H1 (cell line): ENCODE measurements around the gene SLIRP. TPM values are rescaled to one million over a fixed set of nuclear protein-coding genes. Genes with fewer than 3 reads are reported as not detected.

Experiments used
- CTCF ChIA-PET: fragments of 300-600 bp; sonication (Branson Sonifier 250); formaldehyde crosslinking; loops from one replicate; lab custom pipeline; 2021; ENCODE audit not compliant: partially characterized antibody; lab: Charles Lee
- POLR2A ChIA-PET: fragments of 300-600 bp; sonication (Branson Sonifier 250); formaldehyde crosslinking; loops from one replicate; lab custom pipeline; 2021; ENCODE audit warnings: inconsistent platforms; ENCODE audit not compliant: partially characterized antibody; lab: Charles Lee
- DNase-seq, 2 experiments: peaks; one replicate each; pipeline versions ENCODE4 v3.0.0 to v3.0.0-alpha.2; 2010 to 2022; ENCODE audit warnings: low spot score in 2 of 2, low read depth in 1 of 2, mixed read lengths in 1 of 2
- FAIRE-seq: peaks from 2 replicates; lab custom pipeline; 2011; peaks lifted over from hg19 to GRCh38; lab: Jason Lieb, UNC
- H2AFZ ChIP-seq: 2 replicates; pipeline ENCODE4 v1.8.1; 2012; ENCODE audit warnings: low read length, inconsistent platforms
- H2AK5ac ChIP-seq: 2 replicates; pipeline ENCODE4 v1.6.1; 2013; ENCODE audit warnings: low read depth, low read length
- H2BK120ac ChIP-seq: replicated peaks from 2 replicates; pipeline ENCODE3; 2013; ENCODE audit warnings: low read depth, low read length, inconsistent platforms
- H2BK12ac ChIP-seq: 2 replicates; pipeline ENCODE4 v1.6.1; 2013; ENCODE audit warnings: low read depth, low read length
- H2BK15ac ChIP-seq: 2 replicates; pipeline ENCODE4 v1.6.1; 2013; ENCODE audit warnings: low read length
- H2BK20ac ChIP-seq: 2 replicates; pipeline ENCODE4 v1.6.1; 2013; ENCODE audit warnings: low read length
- H2BK5ac ChIP-seq: 2 replicates; pipeline ENCODE4 v1.6.1; 2013; ENCODE audit warnings: low read depth, low read length
- H3K14ac ChIP-seq: 2 replicates; pipeline ENCODE4 v1.6.1; 2013; ENCODE audit warnings: inconsistent platforms; ENCODE audit not compliant: insufficient read length
- H3K18ac ChIP-seq: 2 replicates; pipeline ENCODE4 v1.6.1; 2013; ENCODE audit warnings: low read length; ENCODE audit errors: extremely low read depth
- H3K23ac ChIP-seq: 2 replicates; pipeline ENCODE4 v1.6.1; 2013; ENCODE audit warnings: inconsistent platforms; ENCODE audit not compliant: insufficient read length
- H3K23me2 ChIP-seq: 2 replicates; pipeline ENCODE4 v1.6.1; 2013; ENCODE audit warnings: low read depth, low read length
- H3K27ac ChIP-seq: 2 replicates; pipeline ENCODE4 v1.6.1; 2011; ENCODE audit warnings: low read depth, low read length, inconsistent platforms
- H3K27me3 ChIP-seq, 4 experiments: replicated peaks in 1 of 4; 1 replicate in 1 of 4; 2 replicates in 3 of 4; pipeline versions ENCODE4 v1.6.1 to v1.8.1; 2011 to 2013; ENCODE audit warnings: low read length in 3 of 4, mild to moderate bottlenecking in 3 of 4, inconsistent platforms in 2 of 4, mixed read lengths in 2 of 4, moderate library complexity in 1 of 4; ENCODE audit not compliant: control insufficient read depth in 3 of 4, insufficient read depth in 3 of 4; ENCODE audit errors: extremely low read depth in 1 of 4
- H3K36me3 ChIP-seq, 4 experiments: 2 replicates each; pipeline versions ENCODE4 v1.6.1 to v1.8.1; 2011 to 2013; ENCODE audit warnings: mild to moderate bottlenecking in 4 of 4, low read length in 3 of 4, moderate library complexity in 2 of 4, control low read depth in 1 of 4, inconsistent platforms in 1 of 4; ENCODE audit not compliant: insufficient read depth in 4 of 4, control insufficient read depth in 2 of 4
- H3K4ac ChIP-seq: replicated peaks from 2 replicates; pipeline ENCODE3; 2013; ENCODE audit warnings: low read length, low read depth, mixed read lengths, inconsistent platforms; ENCODE audit not compliant: insufficient read length
- H3K4me1 ChIP-seq, 4 experiments: replicated peaks in 1 of 4; 1 replicate in 1 of 4; 2 replicates in 3 of 4; pipeline versions ENCODE4 v1.6.1 to v1.8.1; 2011 to 2013; ENCODE audit warnings: low read length in 3 of 4, inconsistent platforms in 2 of 4, mixed read lengths in 1 of 4; ENCODE audit not compliant: insufficient read depth in 4 of 4, control insufficient read depth in 3 of 4
- H3K4me2 ChIP-seq, 2 experiments: 2 replicates each; pipeline versions ENCODE4 v1.6.1 to v1.8.1; 2011 to 2013; ENCODE audit warnings: low read depth in 2 of 2, low read length in 2 of 2, control low read depth in 1 of 2, inconsistent platforms in 1 of 2, mild to moderate bottlenecking in 1 of 2; ENCODE audit not compliant: insufficient read depth in 1 of 2
- H3K4me3 ChIP-seq, 4 experiments: fragments of 200-600, 300-600 bp in 1 of 4; sonication (generic), shearing (Covaris generic), sonication (Bioruptor Twin) in 1 of 4; 2 replicates each; pipeline versions ENCODE4 v1.5.1 to v1.8.1; 2011 to 2016; ENCODE audit warnings: low read length in 4 of 4, low read depth in 3 of 4, control low read depth in 2 of 4, inconsistent platforms in 2 of 4, mild to moderate bottlenecking in 2 of 4, mixed read lengths in 1 of 4, moderate library complexity in 1 of 4; ENCODE audit not compliant: insufficient read depth in 2 of 4; ENCODE audit errors: extremely low read depth in 1 of 4
- H3K56ac ChIP-seq: replicated peaks from 2 replicates; pipeline ENCODE3; 2013; ENCODE audit warnings: low read depth, mild to moderate bottlenecking, mixed read lengths, low read length, inconsistent platforms; ENCODE audit not compliant: insufficient read length
- H3K79me1 ChIP-seq: 2 replicates; pipeline ENCODE4 v1.6.1; 2013; ENCODE audit warnings: low read depth, low read length, control low read depth
- H3K79me2 ChIP-seq, 2 experiments: 2 replicates each; pipeline versions ENCODE4 v1.6.1 to v1.8.1; 2012 to 2013; ENCODE audit warnings: low read length in 2 of 2, mild to moderate bottlenecking in 2 of 2, inconsistent platforms in 1 of 2; ENCODE audit not compliant: insufficient read depth in 2 of 2, control insufficient read depth in 1 of 2
- H3K9ac ChIP-seq, 4 experiments: replicated peaks in 1 of 4; 1 replicate in 1 of 4; 2 replicates in 3 of 4; pipeline versions ENCODE4 v1.6.1 to v1.8.1; 2011 to 2013; ENCODE audit warnings: low read depth in 3 of 4, low read length in 3 of 4, control low read depth in 2 of 4, mild to moderate bottlenecking in 2 of 4, moderate library complexity in 2 of 4, inconsistent platforms in 1 of 4; ENCODE audit errors: extremely low read depth in 1 of 4
- H3K9me3 ChIP-seq, 2 experiments: 2 replicates each; pipeline versions ENCODE4 v1.6.1 to v1.8.1; 2012 to 2013; ENCODE audit warnings: mild to moderate bottlenecking in 2 of 2, moderate library complexity in 2 of 2, control low read depth in 1 of 2, inconsistent platforms in 1 of 2, low read depth in 1 of 2, low read length in 1 of 2, mixed read lengths in 1 of 2; ENCODE audit not compliant: insufficient read depth in 2 of 2
- H4K20me1 ChIP-seq, 2 experiments: replicated peaks in 1 of 2; 2 replicates each; pipeline versions ENCODE3 to v1.8.1; 2011 to 2013; ENCODE audit warnings: inconsistent platforms in 2 of 2, low read length in 2 of 2, mild to moderate bottlenecking in 1 of 2; ENCODE audit not compliant: insufficient read depth in 2 of 2, control insufficient read depth in 1 of 2
- H4K5ac ChIP-seq: 2 replicates; pipeline ENCODE4 v1.6.1; 2013; ENCODE audit warnings: low read length, low read depth, mixed read lengths, inconsistent platforms; ENCODE audit not compliant: insufficient read length
- H4K8ac ChIP-seq: 2 replicates; pipeline ENCODE4 v1.8.0; 2013; ENCODE audit warnings: mild to moderate bottlenecking, moderate library complexity, low read length, inconsistent platforms; ENCODE audit not compliant: insufficient read depth; ENCODE audit errors: extremely low read depth
- H4K91ac ChIP-seq: replicated peaks from 2 replicates; pipeline ENCODE3; 2013; ENCODE audit warnings: low read length, mixed read lengths, inconsistent platforms; ENCODE audit not compliant: insufficient read length
- HDAC6 ChIP-seq: IDR thresholded peaks from one replicate; pipeline ENCODE4 v1.7.1; 2012; ENCODE audit warnings: low read depth, mild to moderate bottlenecking, inconsistent platforms, low read length, moderate library complexity
- JUND ChIP-seq: IDR thresholded peaks from 2 replicates; pipeline ENCODE4 v1.6.1; 2011; ENCODE audit warnings: mild to moderate bottlenecking, improper control_type of control experiment, low read length
- MAX ChIP-seq: IDR thresholded peaks from 2 replicates; pipeline ENCODE4 v1.6.1; 2012; ENCODE audit warnings: inconsistent platforms
- RFX5 ChIP-seq: IDR thresholded peaks from 2 replicates; pipeline ENCODE4 v1.6.1; 2011; ENCODE audit warnings: low read depth, low read length, improper control_type of control experiment, borderline replicate concordance
- SAP30 ChIP-seq: fragments of 300-600 bp; sonication (generic); IDR thresholded peaks from 2 replicates; pipeline ENCODE4 v1.7.1; 2012; ENCODE audit warnings: low read length, moderate library complexity, mild to moderate bottlenecking, inconsistent platforms; ENCODE audit not compliant: insufficient read depth, insufficient replicate concordance
- WGBS, 2 experiments: shearing (Covaris generic) in 1 of 2; methylation state at CpG; one replicate each; pipeline versions ENCODE4 v1.1.6 to v1.1.7; 2013 to 2015; ENCODE audit warnings: low lambda C conversion rate in 2 of 2, mixed read lengths in 2 of 2, inconsistent platforms in 1 of 2, low coverage in 1 of 2, missing lambda C conversion rate in 1 of 2; ENCODE audit not compliant: insufficient replicate concordance in 2 of 2, insufficient coverage in 1 of 2, insufficient read length in 1 of 2; ENCODE audit errors: extremely low coverage in 1 of 2, missing lambda C conversion rate in 1 of 2; 5-methylcytosine and 5-hydroxymethylcytosine counted together
- polyA plus RNA-seq, 7 experiments: library from polyadenylated mRNA; depleted of rRNA in 3 of 7; stranded (reverse) in 5 of 7; unstranded in 2 of 7; fragments of >200 nt in 5 of 7; fragments of 200-250 nt in 2 of 7; gene quantifications; 1 replicate in 5 of 7; 2 replicates in 1 of 7; 4 replicates in 1 of 7; pipeline versions ENCODE4 v1.2.1 to v1.2.3, GENCODE V29; 2011 to 2013; ENCODE audit warnings: missing spikeins in 2 of 7, mixed read lengths in 2 of 7
- total RNA-seq: library from RNA; stranded (reverse); fragmentation: NEBNext Ultra II Directional; extraction: Animal tissue kit (Norgen Biotek cat#: 25700); gene quantifications from 2 replicates; pipeline ENCODE4 v1.2.1, GENCODE V29; 2021

Gene SLIRP
- total and polyA plus RNA-seq, 2 of the 8 experiments (the other 6 are each of a cell fraction or from before 2014, with no cell fraction given), result 374 to 383 TPM

- no peaks in the 10 kb centered on the region for H3K4me1 ChIP-seq
- no peaks in the 10 kb centered on the region for H3K23me2 ChIP-seq
- no peak overlapping the region for H4K91ac ChIP-seq
- no peak overlapping the region for H3K27ac ChIP-seq
- WGBS, 2 experiments, result 77% methylated on average over 8 of the region's 8 CpGs; no CpG with 5 or more reads in 1 of the 2 experiments
- no peaks in the 10 kb centered on the region for H3K79me2 ChIP-seq
- no peak overlapping the region for H3K9ac ChIP-seq
- H3K36me3 ChIP-seq, result peaks cover 9 to 33% (median 21%) of the 10 kb centered on the region in 4 experiments
- H2BK20ac ChIP-seq, result no peak overlapping the region
- no peak overlapping the region for H2BK12ac ChIP-seq
- no peak overlapping the region for H2AK5ac ChIP-seq
- no peak overlapping the region for H4K8ac ChIP-seq
- POLR2A ChIA-PET, result interaction anchor here (1.1 kb wide), 1 partner anchor 8 kb away, joined by 3 read pairs; no protein-coding TSS in a partner anchor
- no peak overlapping the region for H3K4ac ChIP-seq
- no peaks in the 10 kb centered on the region for H3K79me1 ChIP-seq
- H3K14ac ChIP-seq, result no peak overlapping the region
- no peak overlapping the region for H3K4me3 ChIP-seq
- no peak overlapping the region for H2BK15ac ChIP-seq
- H3K23ac ChIP-seq, result no peak overlapping the region
- H4K5ac ChIP-seq, result no peak overlapping the region
- no peak overlapping the region for H3K56ac ChIP-seq
- TF ChIP-seq SAP30, result no peak
- no peak for TF ChIP-seq RFX5
- no peak for TF ChIP-seq MAX
- no peak for TF ChIP-seq JUND
- no peak for TF ChIP-seq HDAC6
- no peak for FAIRE-seq
- CTCF ChIA-PET, result interaction anchor here (1.0 kb wide), 1 partner anchor 14 kb away, joined by 3 read pairs; no protein-coding TSS in a partner anchor
- no peak overlapping the region for H2BK5ac ChIP-seq
- H3K18ac ChIP-seq, result no peak overlapping the region
- no peak overlapping the region for H2BK120ac ChIP-seq
- peaks cover 0 to 2% of the 10 kb centered on the region in 2 experiments for H4K20me1 ChIP-seq
- no peaks in the 10 kb centered on the region for H3K27me3 ChIP-seq
- no peak overlapping the region for H2AFZ ChIP-seq
- no peak for DNase-seq
- no peaks in the 10 kb centered on the region for H3K9me3 ChIP-seq
- H3K4me2 ChIP-seq, result no peak overlapping the region
These were observed 33.0 kb upstream of the SLIRP start for GRCh38 chr14:77674931-77675330.
